ENCODE data around the gene SPTLC3. TPM values are rescaled to one million over a fixed set of nuclear protein-coding genes. Genes with fewer than 3 reads are reported as not detected.

Gene SPTLC3
- total and polyA plus RNA-seq, 2 donors (not counting 1 experiment from before 2014, with no cell fraction given), result not detected

- ATAC-seq (ENCODE audit: low read depth) (no peak), DNase-seq (no peak)
- Histone ChIP-seq H3K4me3 (ENCODE audit: control extremely low read depth in 1 of 5, extremely low read depth in 1 of 5, insufficient read depth in 1 of 5, low read depth in 2 of 5, low read length in 4 of 5) (no peak overlapping the region), H3K4me1 (ENCODE audit: control insufficient read depth in 2 of 2, insufficient read depth in 2 of 2, low read length in 2 of 2) (peaks cover 10% of the 10 kb centered on the region in 2 donors), H3K4me2 (replicated peaks; ENCODE audit: low read depth, low read length, poor library complexity, severe bottlenecking) (no peak overlapping the region), H3K9ac (ENCODE audit: low read length) (no peak overlapping the region), H3K36me3 (replicated peaks in 1 of 2; ENCODE audit: control extremely low read depth in 1 of 2, control insufficient read depth in 1 of 2, extremely low read depth in 1 of 2, insufficient read depth in 2 of 2, low read length in 1 of 2) (no peaks in the 10 kb centered on the region), H3K27me3 (replicated peaks in 1 of 4; ENCODE audit: control extremely low read depth in 1 of 4, control insufficient read depth in 3 of 4, insufficient read depth in 4 of 4, low read length in 3 of 4) (peaks cover 0 to 33% (median 22%) of the 10 kb centered on the region in 4 experiments), H3K79me2 (ENCODE audit: control insufficient read depth, insufficient read depth, low read length) (no peaks in the 10 kb centered on the region), H2AFZ (ENCODE audit: insufficient read depth, low read depth, low read length, poor library complexity, severe bottlenecking) (no peak overlapping the region), H3K9me3 (ENCODE audit: control extremely low read depth in 1 of 3, control insufficient read depth in 2 of 3, insufficient read depth in 1 of 3, low read length in 2 of 3) (peaks cover 0 to 6% (median 0%) of the 10 kb centered on the region in 3 donors), H3K27ac (ENCODE audit: low read length in 2 of 2) (no peak overlapping the region), H4K20me1 (ENCODE audit: control insufficient read depth, insufficient read depth, low read length, poor library complexity, severe bottlenecking) (no peaks in the 10 kb centered on the region)
- H3K9me3 Mint-ChIP-seq (ENCODE audit: insufficient read depth), result no peaks in the 10 kb centered on the region
- H3K27me3 Mint-ChIP-seq, result peaks cover 57% of the 10 kb centered on the region
- H3K4me1 Mint-ChIP-seq, result peaks cover 14% of the 10 kb centered on the region
- CTCF ChIA-PET, result no interaction called here
- POLR2A ChIA-PET, result no interaction called here
- no peak overlapping the region for H3K27ac Mint-ChIP-seq
- no peak for TF ChIP-seq CTCF (IDR thresholded peaks at IDR 0.05)
- TF ChIP-seq EZH2 (IDR thresholded peaks at IDR 0.05; ENCODE audit: borderline replicate concordance, insufficient read depth, low read depth, low read length, poor library complexity, severe bottlenecking), result no peak
- no peak overlapping the region for H3K4me3 Mint-ChIP-seq
- 0% methylated on average over 1 of the region's 1 CpG for WGBS (ENCODE audit: insufficient coverage)
- intact Hi-C loops (cut with micrococcal nuclease), result no loop called here
Observed at GRCh38 chr20:13216533-13216932, 207.8 kb downstream of the SPTLC3 start.

Other genes with a start within 250 kb of the SPTLC3 start
- not detected in 2 replicates for gene ISM1, start 212.3 kb downstream of the SPTLC3 start, total RNA-seq
- gene ISM1, start 212.3 kb downstream of the SPTLC3 start, polyA plus RNA-seq, result 0.09 TPM in 1 of 2 replicates, not detected in the other